D721Med (cell line): ENCODE measurements around the gene EIF2AK3.

Source experiments
- DNase-seq: peaks from one replicate; pipeline ENCODE4 v3.0.0; 2011; ENCODE audit warnings: low spot score; ENCODE audit not compliant: insufficient read length
- FAIRE-seq: peaks from 2 replicates; lab custom pipeline; 2011; peaks lifted over from hg19 to GRCh38; lab: Jason Lieb, UNC
- TF ChIP-seq, protein P1 (sequence below): IDR thresholded peaks from 2 replicates; pipeline ENCODE4 v1.5.1; 2012; ENCODE audit warnings: mild to moderate bottlenecking, control low read depth; ENCODE audit not compliant: insufficient read depth; ENCODE audit errors: missing control alignments

EIF2AK3 gene

GRCh38 chr2:88638123-88638650, 10.9 kb upstream of the EIF2AK3 start:
- TF ChIP-seq, protein P1, sequence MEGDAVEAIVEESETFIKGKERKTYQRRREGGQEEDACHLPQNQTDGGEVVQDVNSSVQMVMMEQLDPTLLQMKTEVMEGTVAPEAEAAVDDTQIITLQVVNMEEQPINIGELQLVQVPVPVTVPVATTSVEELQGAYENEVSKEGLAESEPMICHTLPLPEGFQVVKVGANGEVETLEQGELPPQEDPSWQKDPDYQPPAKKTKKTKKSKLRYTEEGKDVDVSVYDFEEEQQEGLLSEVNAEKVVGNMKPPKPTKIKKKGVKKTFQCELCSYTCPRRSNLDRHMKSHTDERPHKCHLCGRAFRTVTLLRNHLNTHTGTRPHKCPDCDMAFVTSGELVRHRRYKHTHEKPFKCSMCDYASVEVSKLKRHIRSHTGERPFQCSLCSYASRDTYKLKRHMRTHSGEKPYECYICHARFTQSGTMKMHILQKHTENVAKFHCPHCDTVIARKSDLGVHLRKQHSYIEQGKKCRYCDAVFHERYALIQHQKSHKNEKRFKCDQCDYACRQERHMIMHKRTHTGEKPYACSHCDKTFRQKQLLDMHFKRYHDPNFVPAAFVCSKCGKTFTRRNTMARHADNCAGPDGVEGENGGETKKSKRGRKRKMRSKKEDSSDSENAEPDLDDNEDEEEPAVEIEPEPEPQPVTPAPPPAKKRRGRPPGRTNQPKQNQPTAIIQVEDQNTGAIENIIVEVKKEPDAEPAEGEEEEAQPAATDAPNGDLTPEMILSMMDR: no peak
- DNase-seq: no peak
- FAIRE-seq: no peak

GRCh38 chr2:88637464-88637863, 10.2 kb upstream of the EIF2AK3 start:
- FAIRE-seq (no peak), DNase-seq (no peak)
- TF ChIP-seq, protein P1: no peak

DNA sequence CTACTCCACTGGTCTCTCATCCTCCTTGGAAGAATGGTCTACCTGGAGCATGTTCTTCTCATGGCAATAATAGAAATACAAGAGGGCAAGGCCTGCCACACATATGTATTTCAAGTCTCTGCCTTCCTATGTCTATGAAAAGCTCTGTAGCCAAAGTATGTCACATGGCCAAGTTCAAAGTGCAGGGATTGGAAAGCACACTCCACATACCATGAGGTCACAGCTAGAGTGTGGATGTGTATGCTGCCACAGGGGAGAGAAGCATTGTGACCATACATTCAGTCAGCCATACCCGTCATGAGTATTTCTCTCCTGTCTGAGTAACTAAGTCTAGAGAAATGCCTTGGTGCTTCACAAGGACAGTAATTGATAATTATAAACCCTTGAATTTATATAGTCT, 8.8 kb upstream of the EIF2AK3 start:
- DNase-seq: no peak
- TF ChIP-seq, protein P1: no peak
- no peak for FAIRE-seq

DNA sequence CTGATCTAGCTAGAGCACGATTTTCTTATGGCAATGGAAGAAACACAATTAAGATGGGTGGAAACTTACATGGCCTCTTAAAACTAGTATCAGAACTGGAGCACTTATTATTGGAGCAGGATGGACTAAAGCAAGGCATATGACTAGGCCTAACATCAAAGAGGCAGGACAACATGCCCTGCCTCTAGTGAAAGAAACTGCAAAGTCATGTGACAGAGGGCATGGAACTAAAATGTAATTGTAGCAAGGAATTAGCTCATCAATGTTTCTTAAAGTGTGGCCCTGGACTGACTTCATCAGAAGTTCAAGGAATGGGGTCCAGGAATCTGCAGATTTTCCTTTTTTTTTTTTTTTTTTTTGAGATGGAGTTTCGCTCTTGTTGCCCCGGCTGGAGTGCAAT, 5.3 kb upstream of the EIF2AK3 start:
- no peak for DNase-seq
- FAIRE-seq: no peak
- TF ChIP-seq, protein P1: no peak

DNA sequence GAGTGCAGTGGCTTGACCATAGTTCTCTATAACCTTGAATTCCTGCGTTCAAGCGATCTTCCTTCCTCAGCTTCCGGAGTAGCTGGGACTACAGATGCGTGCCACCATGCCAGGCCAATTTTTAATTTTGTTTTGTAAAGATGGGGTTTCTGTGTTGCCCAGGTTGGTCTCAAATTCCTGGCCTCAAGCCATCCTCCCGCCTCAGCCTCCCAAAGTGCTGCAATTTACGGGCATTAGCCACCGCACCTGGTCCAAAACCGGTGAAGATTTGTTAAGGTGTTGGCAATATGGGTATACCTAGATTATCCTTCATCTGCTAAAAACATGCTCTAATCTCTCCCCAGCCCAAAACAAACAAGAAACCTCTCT, 1.3 kb upstream of the EIF2AK3 start:
- DNase-seq (no peak), FAIRE-seq (no peak)
- TF ChIP-seq, protein P1: no peak

GRCh38 chr2:88627856-88628570, 749 bp upstream of the EIF2AK3 start:
- FAIRE-seq (no peak), DNase-seq (no peak)
- TF ChIP-seq, protein P1: no peak
